ENCODE data around the gene SLC2A4.
A peak's percentile ranks its signal among the peaks of the same experiment; 100 is the strongest.
"Not testable (repeated sequence)": the region's sequence is repeated elsewhere in the genome, so short reads cannot be mapped to it uniquely, and the experiment has no call there.

SLC2A4 gene

DNA sequence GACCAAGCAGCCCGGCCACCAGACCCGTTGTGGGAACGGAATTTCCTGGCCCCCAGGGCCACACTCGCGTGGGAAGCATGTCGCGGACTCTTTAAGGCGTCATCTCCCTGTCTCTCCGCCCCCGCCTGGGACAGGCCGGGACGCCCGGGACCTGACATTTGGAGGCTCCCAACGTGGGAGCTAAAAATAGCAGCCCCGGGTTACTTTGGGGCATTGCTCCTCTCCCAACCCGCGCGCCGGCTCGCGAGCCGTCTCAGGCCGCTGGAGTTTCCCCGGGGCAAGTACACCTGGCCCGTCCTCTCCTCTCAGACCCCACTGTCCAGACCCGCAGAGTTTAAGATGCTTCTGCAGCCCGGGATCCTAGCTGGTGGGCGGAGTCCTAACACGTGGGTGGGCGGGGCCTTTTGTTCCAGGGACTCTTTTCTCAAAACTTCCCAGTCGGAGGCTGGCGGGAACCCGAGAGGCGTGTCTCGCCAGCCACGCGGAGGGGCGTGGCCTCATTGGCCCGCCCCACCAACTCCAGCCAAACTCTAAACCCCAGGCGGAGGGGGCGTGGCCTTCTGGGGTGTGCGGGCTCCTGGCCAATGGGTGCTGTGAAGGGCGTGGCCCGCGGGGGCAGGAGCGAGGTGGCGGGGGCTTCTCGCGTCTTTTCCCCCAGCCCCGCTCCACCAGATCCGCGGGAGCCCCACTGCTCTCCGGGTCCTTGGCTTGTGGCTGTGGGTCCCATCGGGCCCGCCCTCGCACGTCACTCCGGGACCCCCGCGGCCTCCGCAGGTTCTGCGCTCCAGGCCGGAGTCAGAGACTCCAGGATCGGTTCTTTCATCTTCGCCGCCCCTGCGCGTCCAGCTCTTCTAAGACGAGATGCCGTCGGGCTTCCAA, at the start of gene SLC2A4:
SLC2A4 (plus strand) TSS at position 645 of the 879 bp plus-strand sequence; CDS start at position 862, 217 bp downstream.
- DNase-seq: peak; percentile 100

DNA sequence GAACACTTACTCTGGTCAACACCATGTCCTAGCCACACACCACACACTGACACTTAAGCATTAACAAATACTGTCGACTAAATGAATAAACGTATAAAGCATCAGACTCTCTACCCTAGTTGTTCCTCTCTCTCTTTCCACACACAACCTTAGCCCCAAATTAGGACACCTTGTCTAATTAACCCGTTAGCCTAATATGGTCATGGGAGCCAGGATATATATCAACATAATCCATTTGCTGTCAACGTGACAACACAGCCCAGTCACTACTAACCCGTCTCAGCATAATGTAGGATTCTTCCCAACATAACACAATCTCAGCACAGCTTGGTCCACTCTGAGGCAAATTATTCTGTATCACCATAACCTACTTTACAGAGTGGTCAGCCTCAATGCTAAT, 49.4 kb upstream of the SLC2A4 start:
- no peak for DNase-seq

DNA sequence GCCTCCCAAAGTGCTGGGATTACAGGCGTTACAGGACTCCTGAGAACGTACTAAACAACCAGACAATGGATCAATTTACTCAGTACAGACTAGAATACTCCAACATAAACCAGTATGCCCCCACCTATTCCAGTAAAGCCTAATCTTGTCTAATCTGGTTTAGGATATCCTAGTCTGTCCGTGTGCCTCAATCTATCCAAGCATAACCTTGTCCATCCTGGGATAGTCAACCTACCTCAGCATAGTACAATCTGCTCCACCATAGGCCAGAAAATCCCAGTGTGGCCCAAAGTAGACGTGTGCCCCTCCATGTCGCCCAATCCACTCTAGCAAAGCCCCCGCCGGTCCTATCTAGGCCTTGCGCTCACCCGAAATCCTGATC, 47.8 kb upstream of the SLC2A4 start:
- DNase-seq: peak; percentile 83

DNA sequence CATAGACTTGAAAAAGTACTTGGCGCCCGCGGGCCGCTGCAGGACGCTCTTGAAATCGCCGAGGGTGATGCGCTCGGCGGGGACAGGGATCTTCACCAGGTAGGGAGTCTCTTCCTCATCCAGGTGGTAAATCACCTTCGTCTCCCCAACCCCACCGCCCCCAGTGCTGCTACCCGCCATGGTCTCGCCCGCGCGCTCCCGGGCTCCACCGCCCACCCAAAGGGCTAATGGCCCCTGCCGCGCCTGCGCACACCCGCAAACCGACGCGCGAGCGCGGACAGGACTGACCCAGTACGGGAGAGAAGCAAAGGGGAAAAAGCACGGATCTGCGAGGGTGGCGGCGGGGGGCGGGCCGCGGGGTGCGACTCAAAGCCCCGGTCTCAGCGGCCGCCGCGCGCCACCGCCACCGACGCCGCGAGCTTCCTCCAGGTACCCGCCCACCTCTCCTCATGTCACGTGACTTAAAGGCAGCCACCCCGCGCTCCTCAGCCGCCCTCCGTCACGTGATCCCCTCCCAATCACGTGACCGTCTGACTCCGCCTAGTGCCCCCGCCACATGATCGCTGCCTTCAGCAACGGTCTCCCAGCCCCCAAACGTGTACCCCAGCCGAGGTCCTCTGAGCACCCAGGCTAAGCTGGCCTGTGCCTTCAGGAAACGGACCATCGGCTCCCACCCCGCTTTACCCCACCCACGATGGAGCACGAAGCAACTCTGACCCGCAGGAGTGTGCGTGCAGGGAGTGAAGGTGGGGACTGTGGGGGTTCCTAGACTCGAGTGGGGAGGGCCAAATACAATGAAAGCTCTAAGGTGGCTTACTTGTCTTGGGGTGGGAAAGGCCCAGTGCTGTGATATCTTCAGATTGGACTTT, 47.2 kb upstream of the SLC2A4 start, which contains the start of gene DVL2:
DVL2 (minus strand) TSS at position 435 of the 869 bp plus-strand sequence; CDS start at position 180, 255 bp downstream.
- peak; percentile 99 for DNase-seq

DNA sequence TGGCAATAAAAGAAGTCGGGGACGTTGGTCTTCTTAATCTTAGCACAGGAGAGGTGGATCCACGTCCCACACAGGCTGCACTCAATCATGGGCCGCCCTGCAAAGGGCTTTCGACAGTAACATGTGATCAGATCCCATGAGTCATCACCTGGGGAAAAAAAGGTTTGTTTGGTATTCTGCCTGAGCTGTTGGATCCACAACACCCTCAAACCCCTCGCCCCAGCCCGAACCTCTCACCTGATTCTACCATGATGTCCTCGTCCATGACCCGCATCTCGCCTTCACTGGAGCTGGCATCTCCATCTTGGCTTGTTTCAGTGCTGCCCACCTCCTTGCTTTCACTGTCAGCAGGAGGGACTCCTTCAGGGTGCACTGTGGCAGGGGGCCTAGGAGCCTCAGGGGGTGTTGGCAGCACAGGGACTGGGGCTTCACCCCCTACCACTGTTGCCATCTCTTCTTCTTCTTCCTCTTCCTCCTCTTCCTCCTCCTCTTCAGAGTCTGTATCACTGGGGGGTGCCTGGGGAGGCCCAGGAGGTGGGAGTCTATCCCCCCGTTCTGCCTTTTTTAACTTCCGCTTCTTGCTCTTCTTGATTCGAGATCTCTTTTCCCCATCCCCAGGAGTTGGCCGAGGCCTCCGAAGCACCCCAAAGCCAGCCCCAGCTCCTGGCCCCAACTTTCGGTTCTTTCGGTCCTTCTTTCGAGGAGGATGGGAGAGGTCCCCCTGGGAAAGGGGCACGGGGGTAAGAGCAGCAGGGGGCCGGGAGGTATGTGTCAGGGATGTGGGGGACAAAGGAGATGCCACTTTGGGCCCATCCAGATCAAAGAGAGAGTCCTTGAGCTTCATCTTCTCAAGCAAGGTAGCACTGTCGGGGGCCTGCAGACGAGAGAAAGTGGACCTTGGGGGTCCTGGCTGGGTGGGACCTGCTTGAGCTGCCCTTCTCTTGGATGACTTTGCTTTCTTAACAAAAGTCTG, 45.5 kb upstream of the SLC2A4 start:
- no peak for DNase-seq

DNA sequence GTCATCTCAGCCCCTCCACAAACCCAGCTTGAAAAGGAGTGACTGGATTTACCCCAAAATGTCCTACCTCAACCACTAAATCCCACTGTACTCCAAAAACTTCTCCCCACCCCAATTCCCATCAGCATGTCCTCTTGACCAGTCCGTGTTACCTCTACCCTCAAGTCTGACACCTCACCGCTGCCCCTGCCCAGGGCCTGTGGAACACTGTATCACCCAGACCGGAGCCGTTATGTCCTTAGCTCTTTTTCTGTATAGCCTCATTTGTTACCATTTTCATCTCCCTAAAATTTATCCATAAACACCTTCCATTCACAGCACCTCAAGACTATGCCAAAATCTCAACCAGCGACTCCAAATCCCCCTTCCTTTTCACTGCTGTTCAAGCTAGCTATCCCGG, 44.7 kb upstream of the SLC2A4 start:
- DNase-seq: no peak

DNA sequence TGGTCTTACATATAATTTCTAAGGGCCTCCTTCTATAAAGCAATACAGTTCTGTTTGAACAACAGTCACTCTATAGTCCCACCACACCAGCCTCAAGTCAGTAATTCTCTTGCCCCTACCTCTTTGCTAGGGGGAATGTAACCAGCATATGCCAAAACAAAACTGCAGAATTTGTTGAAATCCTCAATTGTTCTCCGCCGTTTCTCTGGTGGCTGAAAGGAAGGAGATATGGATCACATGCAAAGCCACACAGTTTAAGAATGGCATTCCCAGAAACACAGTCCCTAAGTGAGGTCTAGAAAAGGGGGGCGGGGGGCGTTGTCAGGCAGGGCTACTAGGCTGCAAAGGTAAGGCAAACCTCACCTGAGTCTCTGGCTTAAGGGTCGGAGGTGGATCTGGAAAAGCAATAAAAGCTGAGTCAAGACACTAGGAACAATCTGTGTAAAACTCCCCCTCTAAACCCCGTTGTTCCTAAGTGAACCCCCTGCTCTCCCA, 44.2 kb upstream of the SLC2A4 start:
- no peak for DNase-seq

DNA sequence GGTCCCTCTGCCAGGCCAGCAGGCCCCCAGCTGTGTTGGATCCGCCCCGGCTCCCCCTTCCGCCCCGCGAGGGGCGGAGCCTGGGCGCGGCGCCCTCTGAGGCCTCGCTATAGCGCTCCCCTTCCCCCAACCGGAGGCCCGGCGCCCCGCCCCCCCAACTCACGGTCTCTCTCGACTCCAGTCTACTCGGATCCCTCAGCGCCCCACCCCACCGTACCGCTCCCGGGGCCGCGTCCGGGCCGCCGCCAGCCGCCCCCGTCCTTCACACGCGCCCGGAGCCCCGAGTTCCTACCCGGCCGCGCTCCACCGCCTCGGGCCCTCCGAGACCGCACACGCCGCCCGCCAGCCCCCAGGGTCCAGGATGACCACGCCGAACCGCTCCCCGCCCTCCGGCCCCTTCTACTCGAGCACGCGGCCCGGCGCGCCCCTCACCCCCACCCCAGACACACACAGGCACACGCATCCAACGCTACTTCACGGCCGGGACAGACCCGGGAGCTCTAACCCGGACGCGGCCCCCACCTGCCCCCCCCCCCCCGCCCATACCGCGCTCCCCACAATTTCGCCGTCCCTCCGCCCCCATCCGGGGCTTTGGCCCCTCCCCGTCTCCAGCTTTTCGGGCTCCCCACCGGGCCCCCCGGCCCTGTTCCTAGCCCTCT, 43.6 kb upstream of the SLC2A4 start:
- DNase-seq: peak; percentile 91

DNA sequence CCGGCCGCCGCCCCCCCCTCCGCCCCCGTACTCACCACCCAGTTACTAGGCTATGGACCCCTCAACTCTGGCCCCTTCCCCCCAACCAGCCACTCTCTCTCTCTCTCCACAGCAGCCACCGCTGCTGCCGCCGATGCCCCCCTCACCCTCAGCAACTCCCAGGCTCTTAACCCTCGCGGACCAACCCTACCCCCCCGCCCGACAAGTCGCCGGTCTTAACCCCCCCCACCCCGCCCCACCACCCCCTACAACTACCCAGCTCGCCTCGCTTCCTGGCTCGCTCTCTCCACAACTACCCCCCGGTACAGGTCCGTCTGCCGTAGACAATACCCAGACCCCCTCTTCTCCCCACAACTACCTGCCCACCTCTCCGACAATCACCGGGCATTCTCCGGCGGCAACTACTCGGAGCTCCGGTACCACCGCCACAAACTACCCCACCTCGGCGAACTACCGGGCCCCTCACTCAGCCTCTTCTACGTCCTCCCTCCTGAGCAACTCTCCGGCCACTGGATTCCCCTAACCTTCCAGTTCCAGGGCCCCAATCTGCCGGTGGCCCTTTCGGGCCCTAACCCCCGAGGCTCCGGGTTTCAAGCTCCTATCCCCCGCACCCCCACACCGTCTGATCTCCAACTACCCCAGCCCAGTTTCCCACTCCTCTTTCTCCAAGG, 43.0 kb upstream of the SLC2A4 start:
- DNase-seq: peak; percentile 70

DNA sequence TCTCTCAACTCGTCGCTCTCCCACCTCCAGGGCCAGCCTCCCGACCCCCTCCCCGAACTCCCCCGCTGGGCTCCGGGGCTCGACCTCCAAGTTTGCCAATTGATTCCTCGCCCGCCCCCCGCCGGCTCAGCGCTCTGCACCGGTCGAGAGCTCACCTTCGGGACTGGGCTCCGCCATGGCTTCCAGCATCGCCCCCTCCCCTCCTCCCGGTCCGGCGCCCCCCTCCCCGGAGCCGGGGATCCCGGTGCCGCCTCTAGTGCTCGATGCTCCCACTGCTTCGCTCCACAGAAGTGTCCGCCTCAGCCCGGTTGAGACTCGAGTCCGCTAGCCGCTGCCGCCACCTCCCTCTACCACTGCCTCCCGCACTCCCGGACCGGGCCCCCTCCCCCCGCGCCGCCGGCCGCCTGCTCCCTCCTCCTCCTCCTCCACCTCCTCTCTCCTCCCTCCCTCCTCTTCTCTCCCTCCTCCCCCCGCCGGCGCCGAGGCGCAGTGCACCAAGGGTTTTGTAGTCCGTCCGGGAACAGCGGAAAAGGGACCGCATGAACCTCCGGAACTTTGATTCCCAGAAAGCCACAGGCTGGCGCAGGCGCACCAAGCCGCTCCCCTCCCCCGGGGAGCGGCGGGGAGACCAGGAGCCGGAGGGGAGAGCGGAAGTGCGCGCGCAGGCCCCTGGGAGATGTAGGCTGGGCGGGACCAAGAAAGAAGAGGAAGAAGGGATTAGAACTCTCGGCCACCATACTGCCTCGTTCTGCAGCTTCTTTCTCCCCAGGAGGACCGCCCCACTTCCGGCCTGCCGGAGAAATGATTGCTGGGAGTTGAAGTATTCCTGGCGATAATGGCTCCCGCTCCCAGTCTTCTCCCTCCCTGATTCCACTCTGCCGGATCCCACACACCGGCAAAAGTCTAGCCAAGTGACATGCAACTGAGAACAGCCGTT, 42.2 kb upstream of the SLC2A4 start, which contains the start of gene PHF23:
PHF23 (minus strand) TSS at position 367 of the 937 bp plus-strand sequence; CDS start at position 189, 178 bp downstream.
- DNase-seq: peak; percentile 100

DNA sequence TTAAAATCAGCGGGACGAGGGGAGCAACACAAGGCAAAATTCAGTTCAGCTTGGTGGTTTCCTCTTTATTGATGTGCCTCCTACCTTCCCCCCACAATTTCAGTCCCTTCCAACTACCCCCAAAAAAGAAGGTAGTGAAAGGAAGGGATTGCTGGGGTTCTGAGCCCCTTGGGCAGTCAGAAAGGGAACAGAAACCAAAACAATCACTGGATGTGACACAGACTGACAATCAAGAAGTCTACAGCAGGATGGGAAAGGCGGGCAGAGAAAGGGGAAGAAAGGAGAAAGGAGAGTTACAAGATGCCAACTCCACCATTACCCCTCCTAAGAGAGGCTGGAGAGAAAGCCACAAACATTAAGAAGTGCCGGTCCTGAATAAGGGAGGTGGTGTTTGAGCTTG, 41.1 kb upstream of the SLC2A4 start:
- no peak for DNase-seq

DNA sequence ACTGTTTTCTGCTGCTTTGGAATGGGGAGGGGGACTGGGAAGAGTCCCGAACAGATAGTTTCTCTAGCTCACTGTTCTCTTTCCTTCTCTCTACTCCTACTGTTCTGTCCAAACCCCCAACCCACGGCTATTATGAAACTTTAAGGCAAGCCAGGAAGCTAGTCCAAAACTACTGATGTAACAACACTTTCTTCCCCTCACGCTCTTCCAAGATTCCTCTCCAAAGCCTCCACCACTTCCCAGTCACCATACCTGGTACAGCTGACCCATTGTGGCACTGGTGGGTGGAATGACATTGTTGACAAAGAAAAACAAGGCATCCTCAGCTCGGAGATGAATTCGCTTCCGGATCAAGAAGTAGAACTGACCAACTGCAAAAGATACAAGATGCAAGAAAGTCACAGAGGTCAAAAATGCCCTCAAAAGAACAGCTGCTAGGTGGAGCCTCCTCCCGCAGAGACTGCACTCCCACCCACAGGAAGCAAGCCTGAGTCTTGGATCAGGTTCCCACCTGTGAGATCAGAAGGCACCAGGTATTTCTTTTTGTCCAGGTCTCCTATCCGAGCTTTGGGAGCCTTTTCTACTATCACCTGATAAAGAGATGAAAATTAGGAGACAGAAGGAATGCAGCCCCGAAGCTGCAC, 40.3 kb upstream of the SLC2A4 start:
- DNase-seq: no peak

DNA sequence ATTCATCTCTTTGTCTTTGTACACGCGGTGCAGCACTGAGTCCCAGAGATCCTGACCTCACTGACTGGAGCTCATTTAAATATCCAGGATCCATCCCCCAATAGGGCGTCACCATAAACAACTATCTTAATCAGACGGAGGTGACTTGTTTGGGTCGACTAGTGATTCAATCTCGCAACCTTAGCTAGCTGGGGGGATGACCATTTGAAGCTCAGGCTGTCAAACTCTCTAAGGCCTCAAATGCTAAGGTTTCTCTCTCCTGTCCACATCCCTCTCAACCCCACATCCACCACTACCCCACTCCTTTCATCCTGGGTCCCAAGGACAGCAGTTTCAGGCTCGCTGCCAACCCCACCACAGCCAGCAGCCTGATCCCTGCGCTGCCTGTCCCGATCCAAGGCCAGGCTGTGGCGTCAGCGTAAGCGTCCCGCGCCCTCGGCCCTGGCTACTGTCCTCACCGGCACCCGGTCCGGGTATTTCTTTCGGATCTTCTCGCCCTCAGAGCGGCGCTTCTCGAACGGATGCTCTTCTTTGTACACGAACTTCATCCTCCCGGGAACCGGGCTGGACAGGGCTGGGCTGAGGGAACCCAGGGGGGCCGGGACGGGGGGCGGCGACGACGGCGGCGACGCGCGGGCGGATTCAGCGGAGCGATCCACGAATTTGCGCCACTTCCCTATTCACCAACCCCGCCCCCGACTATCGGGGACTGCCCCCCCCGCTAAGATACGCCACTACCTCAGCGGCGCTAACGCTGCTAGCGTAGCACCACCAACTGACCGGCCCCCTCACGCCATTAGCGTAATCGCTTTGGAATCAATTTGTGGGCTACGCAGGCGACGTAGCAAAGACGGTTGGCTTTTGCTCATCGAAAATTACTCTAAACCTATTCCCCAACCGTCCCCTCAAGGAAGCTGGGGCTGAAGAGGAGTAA, 39.5 kb upstream of the SLC2A4 start, which contains the start of gene GABARAP:
GABARAP (minus strand) TSS at position 667 of the 934 bp plus-strand sequence; CDS start at position 548, 119 bp downstream.
- DNase-seq: peak; percentile 98

DNA sequence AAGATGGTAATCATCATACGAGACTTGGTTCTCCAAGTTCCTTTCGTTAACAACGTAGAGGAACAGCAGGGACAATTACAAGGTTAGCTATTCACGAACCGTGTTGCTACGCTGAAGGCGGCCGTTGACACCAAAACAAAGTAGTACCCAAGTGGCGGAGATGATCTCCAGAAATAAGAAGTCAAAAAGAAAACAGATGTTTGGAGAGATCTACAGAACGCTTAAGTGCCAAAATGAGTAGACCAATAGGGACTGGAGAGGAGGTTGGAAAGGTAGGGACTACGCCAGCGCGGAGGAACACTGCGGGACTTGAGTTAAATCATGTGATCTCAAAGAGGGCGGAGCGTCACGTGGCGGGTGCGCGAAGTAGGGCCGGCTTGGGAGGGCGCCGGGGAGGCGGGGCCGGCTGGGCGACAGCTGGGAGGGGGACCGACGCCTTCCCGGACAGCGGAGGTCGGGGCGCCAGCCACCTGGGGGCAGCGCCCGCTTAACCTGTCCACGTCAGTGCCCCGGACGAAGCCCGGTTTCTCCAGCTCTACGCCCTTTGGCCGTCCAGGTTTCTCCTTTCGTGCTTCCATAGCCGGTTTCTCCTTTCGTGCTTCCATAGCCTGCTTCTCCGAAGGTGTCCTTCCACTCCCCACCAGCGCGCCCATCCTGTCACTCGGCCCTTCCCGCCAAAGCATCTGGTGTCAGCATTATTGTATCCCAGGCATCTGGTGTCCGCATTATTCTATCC, 38.6 kb upstream of the SLC2A4 start:
- DNase-seq: peak; percentile 99

DNA sequence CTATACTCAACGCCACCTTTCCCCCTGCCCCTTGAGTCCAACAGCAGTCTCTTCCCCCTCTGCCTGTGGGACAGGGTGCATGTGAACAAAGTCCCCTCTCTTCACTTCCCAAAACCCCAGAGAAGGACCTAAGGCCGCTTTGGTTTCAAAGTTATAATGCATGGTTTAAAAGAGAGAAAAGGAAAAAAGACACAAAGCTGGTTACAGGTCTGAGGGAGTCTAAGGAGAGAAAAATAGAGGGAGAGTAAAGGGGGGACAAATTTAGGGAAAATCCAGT, 38.1 kb upstream of the SLC2A4 start:
- no peak for DNase-seq

DNA sequence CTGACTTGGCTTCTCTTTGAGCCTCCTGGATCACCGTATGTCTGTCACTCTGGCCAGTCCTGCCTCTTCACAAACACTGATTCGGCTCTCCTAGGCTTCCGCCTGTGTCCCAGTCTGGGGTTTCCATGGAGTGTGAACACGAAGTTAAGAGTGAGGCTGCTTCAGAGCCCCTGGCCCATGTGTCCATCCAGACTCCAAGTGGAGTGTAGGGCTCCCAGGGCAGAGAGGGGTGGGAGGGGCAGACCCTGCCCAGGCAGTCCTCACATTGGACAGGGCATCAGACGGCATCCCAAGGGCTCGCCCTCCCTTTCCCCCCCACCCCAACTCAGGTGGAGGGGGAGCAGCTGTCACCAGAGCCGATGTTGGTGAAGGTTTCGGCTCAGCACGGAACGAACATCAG, 37.7 kb upstream of the SLC2A4 start:
- not testable (repeated sequence) for DNase-seq

DNA sequence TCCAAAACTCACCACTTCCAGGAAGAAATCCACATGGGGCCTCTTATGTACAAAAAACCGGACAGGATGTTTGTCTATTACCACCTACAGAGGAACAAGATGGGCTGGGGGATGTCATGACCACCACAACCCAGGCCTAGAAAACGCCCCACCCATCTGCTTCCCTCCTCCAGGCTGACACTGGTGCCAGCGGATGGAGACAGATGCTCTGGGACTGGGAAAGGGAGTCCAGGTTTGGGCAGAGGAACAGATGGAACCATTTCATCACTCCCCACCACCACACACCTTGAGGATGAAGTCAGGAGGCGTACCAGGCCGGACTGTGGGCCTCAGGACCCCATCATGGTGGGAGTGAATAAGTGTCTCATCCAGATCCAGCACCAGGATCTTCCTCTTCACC, 34.7 kb upstream of the SLC2A4 start:
- no peak for DNase-seq

Data from NCI-H82 (cell line).